ENCODE measurements around the gene ADCY9. TPM values are rescaled to one million over a fixed set of nuclear protein-coding genes. Genes with fewer than 3 reads are reported as not detected.
A peak's percentile ranks its signal among the peaks of the same experiment; 100 is the strongest.
"Not testable (repeated sequence)": the region's sequence is repeated elsewhere in the genome, so short reads cannot be mapped to it uniquely, and the experiment has no call there.

The ADCY9 gene
- total RNA-seq, 4 donors from 2014 or later, result 13.1 to 25.1 (median 18.5) TPM

GRCh38 chr16:3948378-3948995, 167.8 kb downstream of the ADCY9 start:
- no peak overlapping the region for H3K4me3 ChIP-seq (ENCODE audit: low read depth, poor library complexity, severe bottlenecking)
- intact Hi-C loops (cut with DNase I; ENCODE audit: low total_unique reads), result no loop called here
- WGBS, 2 donors, result 84 to 87% methylated on average over 17 of the region's 17 CpGs
- DNase-seq (ENCODE audit: low spot score in 2 of 2), result no peak
- TF ChIP-seq POLR2A (IDR thresholded peaks at IDR 0.05) (no peak), CTCF (IDR thresholded peaks at IDR 0.05) (no peak)

GRCh38 chr16:3946604-3947180, 169.6 kb downstream of the ADCY9 start:
- 89 to 91% methylated on average over 19 to 20 of the region's 20 CpGs for WGBS, 2 donors
- no peak for TF ChIP-seq CTCF (IDR thresholded peaks at IDR 0.05)
- TF ChIP-seq POLR2A (IDR thresholded peaks at IDR 0.05), result no peak
- intact Hi-C loops (cut with DNase I; ENCODE audit: low total_unique reads), result no loop called here
- H3K4me3 ChIP-seq (ENCODE audit: low read depth, poor library complexity, severe bottlenecking), result no peak overlapping the region
- no peak for DNase-seq (ENCODE audit: low spot score in 2 of 2)

GRCh38 chr16:3945751-3946603, 170.3 kb downstream of the ADCY9 start:
- intact Hi-C loops (cut with DNase I; ENCODE audit: low total_unique reads), result no loop called here
- WGBS, 2 donors, result 35% methylated on average over 11 of the region's 11 CpGs
- TF ChIP-seq CTCF (IDR thresholded peaks at IDR 0.05) (no peak), POLR2A (IDR thresholded peaks at IDR 0.05) (no peak)
- no peak overlapping the region for H3K4me3 ChIP-seq (ENCODE audit: low read depth, poor library complexity, severe bottlenecking)
- DNase-seq (ENCODE audit: low spot score in 2 of 2), result no peak

- 93 to 96% methylated on average over 2 of the region's 2 CpGs for WGBS, 2 donors
- H3K4me3 ChIP-seq (ENCODE audit: low read depth, poor library complexity, severe bottlenecking); DNase-seq (ENCODE audit: low spot score in 2 of 2); intact Hi-C loops (cut with DNase I; ENCODE audit: low total_unique reads): not testable (repeated sequence)
These were observed 171.8 kb downstream of the ADCY9 start for GRCh38 chr16:3944457-3944856.

GRCh38 chr16:3942146-3942545, 174.1 kb downstream of the ADCY9 start:
- H3K4me3 ChIP-seq (ENCODE audit: low read depth, poor library complexity, severe bottlenecking); DNase-seq (ENCODE audit: low spot score in 2 of 2); intact Hi-C loops (cut with DNase I; ENCODE audit: low total_unique reads): not testable (repeated sequence)
- 97 to 100% methylated on average over 4 of the region's 4 CpGs for WGBS, 2 donors

GRCh38 chr16:3938843-3939624, 177.2 kb downstream of the ADCY9 start:
- DNase-seq (ENCODE audit: low spot score in 2 of 2), result no peak
- 9 to 10% methylated on average over 31 to 36 of the region's 43 CpGs for WGBS, 2 donors
- intact Hi-C loops (cut with DNase I; ENCODE audit: low total_unique reads), result no loop called here

More at GRCh38 chr16:3938843-3939624, 177.2 kb downstream of the ADCY9 start:
- TF ChIP-seq CTCF (IDR thresholded peaks at IDR 0.05) (peak in 1 of 3 donors; percentile 77), POLR2A (IDR thresholded peaks at IDR 0.05) (no peak)
- no peak overlapping the region for H3K4me3 ChIP-seq (ENCODE audit: low read depth, poor library complexity, severe bottlenecking)

Measured in lower leg skin (tissue), 4 donors.